ENCODE results near the gene EMC8.

DNA sequence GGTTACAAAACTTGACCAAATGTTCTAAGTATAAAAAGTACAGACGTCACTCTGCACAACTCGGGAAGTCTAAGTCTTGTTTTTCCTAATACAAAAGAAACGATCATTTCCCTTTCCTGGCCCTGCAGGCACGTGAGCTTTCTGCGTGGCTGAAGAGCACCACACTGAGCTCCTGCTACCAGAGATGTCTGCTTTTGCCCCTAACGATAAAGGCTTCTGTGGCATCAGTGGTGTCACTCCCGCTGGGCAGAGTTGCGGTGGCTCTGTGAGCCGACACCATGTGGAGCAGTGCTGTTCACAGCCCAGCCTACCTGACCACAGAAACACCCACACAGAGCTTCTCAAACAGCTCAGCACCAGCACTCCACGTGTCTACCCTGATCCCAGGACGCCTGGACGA is 20.5 kb downstream of the EMC8 start:
- TF ChIP-seq, protein P1, sequence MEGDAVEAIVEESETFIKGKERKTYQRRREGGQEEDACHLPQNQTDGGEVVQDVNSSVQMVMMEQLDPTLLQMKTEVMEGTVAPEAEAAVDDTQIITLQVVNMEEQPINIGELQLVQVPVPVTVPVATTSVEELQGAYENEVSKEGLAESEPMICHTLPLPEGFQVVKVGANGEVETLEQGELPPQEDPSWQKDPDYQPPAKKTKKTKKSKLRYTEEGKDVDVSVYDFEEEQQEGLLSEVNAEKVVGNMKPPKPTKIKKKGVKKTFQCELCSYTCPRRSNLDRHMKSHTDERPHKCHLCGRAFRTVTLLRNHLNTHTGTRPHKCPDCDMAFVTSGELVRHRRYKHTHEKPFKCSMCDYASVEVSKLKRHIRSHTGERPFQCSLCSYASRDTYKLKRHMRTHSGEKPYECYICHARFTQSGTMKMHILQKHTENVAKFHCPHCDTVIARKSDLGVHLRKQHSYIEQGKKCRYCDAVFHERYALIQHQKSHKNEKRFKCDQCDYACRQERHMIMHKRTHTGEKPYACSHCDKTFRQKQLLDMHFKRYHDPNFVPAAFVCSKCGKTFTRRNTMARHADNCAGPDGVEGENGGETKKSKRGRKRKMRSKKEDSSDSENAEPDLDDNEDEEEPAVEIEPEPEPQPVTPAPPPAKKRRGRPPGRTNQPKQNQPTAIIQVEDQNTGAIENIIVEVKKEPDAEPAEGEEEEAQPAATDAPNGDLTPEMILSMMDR (conservative IDR thresholded peaks at IDR 0.05): no peak
- no peak for TF ChIP-seq EZH2 (IDR thresholded peaks at IDR 0.05; ENCODE audit: low read depth)

Measured in PC-9 (cell line).